ENCODE measurements around the gene PHC2.

The PHC2 gene

GRCh38 chr1:33418811-33419210 lies 12.1 kb downstream of the PHC2 start:
- Mint-ChIP-seq H3K4me3 (no peak overlapping the region), H3K9me3 (peaks cover 20% of the 10 kb centered on the region), H3K27me3 (peaks cover 31% of the 10 kb centered on the region), H3K4me1 (ENCODE audit: low read depth) (no peaks in the 10 kb centered on the region), H3K27ac (no peak overlapping the region), H3K36me3 (ENCODE audit: low read depth) (peaks cover 7% of the 10 kb centered on the region)

- Mint-ChIP-seq H3K4me1 (ENCODE audit: low read depth) (no peaks in the 10 kb centered on the region), H3K27me3 (peaks cover 12% of the 10 kb centered on the region), H3K4me3 (no peak overlapping the region), H3K9me3 (peaks cover 20% of the 10 kb centered on the region), H3K36me3 (ENCODE audit: low read depth) (peaks cover 7% of the 10 kb centered on the region), H3K27ac (no peak overlapping the region)
Measured at GRCh38 chr1:33414879-33415278, 16.0 kb downstream of the PHC2 start.

- H3K36me3 Mint-ChIP-seq (ENCODE audit: low read depth), result no peaks in the 10 kb centered on the region
- no peaks in the 10 kb centered on the region for H3K4me1 Mint-ChIP-seq (ENCODE audit: low read depth)
- H3K9me3 Mint-ChIP-seq, result peaks cover 5% of the 10 kb centered on the region
- H3K4me3 Mint-ChIP-seq, result no peak overlapping the region
- H3K27me3 Mint-ChIP-seq, result peaks cover 13% of the 10 kb centered on the region
- H3K27ac Mint-ChIP-seq, result no peak overlapping the region
Measured at GRCh38 chr1:33410091-33410701, 20.7 kb downstream of the PHC2 start.

- H3K4me1 Mint-ChIP-seq (ENCODE audit: low read depth), result no peaks in the 10 kb centered on the region
- peaks cover 20% of the 10 kb centered on the region for H3K27me3 Mint-ChIP-seq
- no peak overlapping the region for H3K27ac Mint-ChIP-seq
- H3K9me3 Mint-ChIP-seq, result no peaks in the 10 kb centered on the region
- H3K4me3 Mint-ChIP-seq, result no peak overlapping the region
- no peaks in the 10 kb centered on the region for H3K36me3 Mint-ChIP-seq (ENCODE audit: low read depth)
Measured at GRCh38 chr1:33408093-33408436, 22.8 kb downstream of the PHC2 start.

- H3K27ac Mint-ChIP-seq, result no peak overlapping the region
- no peaks in the 10 kb centered on the region for H3K4me1 Mint-ChIP-seq (ENCODE audit: low read depth)
- peaks cover 19% of the 10 kb centered on the region for H3K27me3 Mint-ChIP-seq
- H3K36me3 Mint-ChIP-seq (ENCODE audit: low read depth), result no peaks in the 10 kb centered on the region
- no peaks in the 10 kb centered on the region for H3K9me3 Mint-ChIP-seq
- no peak overlapping the region for H3K4me3 Mint-ChIP-seq
Measured at GRCh38 chr1:33407352-33408092, 23.4 kb downstream of the PHC2 start.

- Mint-ChIP-seq H3K27me3 (peaks cover 12% of the 10 kb centered on the region), H3K4me1 (ENCODE audit: low read depth) (no peaks in the 10 kb centered on the region), H3K9me3 (no peaks in the 10 kb centered on the region)
Measured at GRCh38 chr1:33402206-33402605, 28.7 kb downstream of the PHC2 start.

GRCh38 chr1:33401471-33401870 lies 29.4 kb downstream of the PHC2 start:
- H3K27me3 Mint-ChIP-seq, result peaks cover 7% of the 10 kb centered on the region
- H3K9me3 Mint-ChIP-seq, result no peaks in the 10 kb centered on the region
- no peaks in the 10 kb centered on the region for H3K36me3 Mint-ChIP-seq (ENCODE audit: low read depth)
- H3K4me1 Mint-ChIP-seq (ENCODE audit: low read depth), result no peaks in the 10 kb centered on the region
- no peak overlapping the region for H3K27ac Mint-ChIP-seq
- H3K4me3 Mint-ChIP-seq, result no peak overlapping the region

More at GRCh38 chr1:33402206-33402605, 28.7 kb downstream of the PHC2 start:
- Mint-ChIP-seq H3K36me3 (ENCODE audit: low read depth) (no peaks in the 10 kb centered on the region), H3K27ac (no peak overlapping the region), H3K4me3 (no peak overlapping the region)

GRCh38 chr1:33400153-33400911 lies 30.6 kb downstream of the PHC2 start:
- Mint-ChIP-seq H3K9me3 (no peaks in the 10 kb centered on the region), H3K36me3 (ENCODE audit: low read depth) (no peaks in the 10 kb centered on the region), H3K4me3 (no peak overlapping the region), H3K4me1 (ENCODE audit: low read depth) (no peaks in the 10 kb centered on the region), H3K27me3 (peaks cover 7% of the 10 kb centered on the region), H3K27ac (no peak overlapping the region)

GRCh38 chr1:33399375-33399774 lies 31.5 kb downstream of the PHC2 start:
- H3K4me1 Mint-ChIP-seq (ENCODE audit: low read depth), result no peaks in the 10 kb centered on the region
- no peak overlapping the region for H3K4me3 Mint-ChIP-seq
- H3K27ac Mint-ChIP-seq, result no peak overlapping the region
- no peaks in the 10 kb centered on the region for H3K9me3 Mint-ChIP-seq
- H3K27me3 Mint-ChIP-seq, result peaks cover 7% of the 10 kb centered on the region
- no peaks in the 10 kb centered on the region for H3K36me3 Mint-ChIP-seq (ENCODE audit: low read depth)

- Mint-ChIP-seq H3K27ac (no peak overlapping the region), H3K9me3 (no peaks in the 10 kb centered on the region), H3K4me1 (ENCODE audit: low read depth) (no peaks in the 10 kb centered on the region), H3K4me3 (no peak overlapping the region), H3K36me3 (ENCODE audit: low read depth) (no peaks in the 10 kb centered on the region), H3K27me3 (no peaks in the 10 kb centered on the region)
Measured at GRCh38 chr1:33397994-33398393, 32.9 kb downstream of the PHC2 start.

GRCh38 chr1:33397125-33397506 lies 33.8 kb downstream of the PHC2 start:
- Mint-ChIP-seq H3K9me3 (no peaks in the 10 kb centered on the region), H3K4me3 (no peak overlapping the region), H3K27me3 (no peaks in the 10 kb centered on the region), H3K27ac (no peak overlapping the region), H3K36me3 (ENCODE audit: low read depth) (no peaks in the 10 kb centered on the region), H3K4me1 (ENCODE audit: low read depth) (no peaks in the 10 kb centered on the region)

- Mint-ChIP-seq H3K27ac (no peak overlapping the region), H3K27me3 (no peaks in the 10 kb centered on the region), H3K36me3 (ENCODE audit: low read depth) (no peaks in the 10 kb centered on the region), H3K9me3 (no peaks in the 10 kb centered on the region), H3K4me3 (no peak overlapping the region), H3K4me1 (ENCODE audit: low read depth) (no peaks in the 10 kb centered on the region)
Measured at GRCh38 chr1:33396188-33397124, 34.4 kb downstream of the PHC2 start.

GRCh38 chr1:33394770-33395169 lies 36.1 kb downstream of the PHC2 start:
- H3K9me3 Mint-ChIP-seq, result no peaks in the 10 kb centered on the region
- H3K27me3 Mint-ChIP-seq, result no peaks in the 10 kb centered on the region
- H3K36me3 Mint-ChIP-seq (ENCODE audit: low read depth), result no peaks in the 10 kb centered on the region
- H3K27ac Mint-ChIP-seq, result no peak overlapping the region
- H3K4me3 Mint-ChIP-seq, result no peak overlapping the region
- no peaks in the 10 kb centered on the region for H3K4me1 Mint-ChIP-seq (ENCODE audit: low read depth)

- H3K4me1 Mint-ChIP-seq (ENCODE audit: low read depth), result no peaks in the 10 kb centered on the region
- no peaks in the 10 kb centered on the region for H3K27me3 Mint-ChIP-seq
- no peaks in the 10 kb centered on the region for H3K36me3 Mint-ChIP-seq (ENCODE audit: low read depth)
- H3K27ac Mint-ChIP-seq, result no peak overlapping the region
- no peaks in the 10 kb centered on the region for H3K9me3 Mint-ChIP-seq
- no peak overlapping the region for H3K4me3 Mint-ChIP-seq
Measured at GRCh38 chr1:33393991-33394390, 36.9 kb downstream of the PHC2 start.

All from stimulated activated naive CD8-positive, alpha-beta T cell treated with anti-CD3 and anti-CD28 coated beads, Interleukin-15, Interleukin-2, amounts not matched to agents 100 ng/mL and 50 ng/mL, for 24 hours (primary cell).